Stimulated activated CD4-positive, alpha-beta T cell treated with anti-CD3 and anti-CD28 coated beads, Interleukin-4, amount 100 ng/mL, for 24 hours (primary cell): ENCODE results near the gene STARD10.

Experiments used
- DNase-seq: peaks from one replicate; pipeline ENCODE4 v3.0.0-alpha.2; 2020

STARD10 gene

GRCh38 chr11:72760539-72761405 lies 33.1 kb downstream of the STARD10 start:
- DNase-seq: no peak

- no peak for DNase-seq
Measured at GRCh38 chr11:72759468-72759985, 34.3 kb downstream of the STARD10 start.

- no peak for DNase-seq
Measured at GRCh38 chr11:72758690-72759389, 35.0 kb downstream of the STARD10 start.

- DNase-seq: no peak
Measured at GRCh38 chr11:72758304-72758689, 35.5 kb downstream of the STARD10 start.

- DNase-seq: no peak
Measured at GRCh38 chr11:72755713-72756285, 38.0 kb downstream of the STARD10 start.

GRCh38 chr11:72754544-72755155 lies 39.2 kb downstream of the STARD10 start:
- DNase-seq: no peak

- no peak for DNase-seq
Measured at GRCh38 chr11:72754149-72754543, 39.7 kb downstream of the STARD10 start.

- no peak for DNase-seq
Measured at GRCh38 chr11:72753341-72754148, 40.3 kb downstream of the STARD10 start.

GRCh38 chr11:72752088-72752914 lies 41.5 kb downstream of the STARD10 start, which contains the start of gene ARAP1:
TSS of gene ARAP1 (minus strand) at chr11:72752408. CDS start at chr11:72727128, 25,280 bp downstream.
- DNase-seq: peak; percentile 73

- no peak for DNase-seq
Measured at GRCh38 chr11:72751116-72752087, 42.4 kb downstream of the STARD10 start.

GRCh38 chr11:72750556-72751115 lies 43.2 kb downstream of the STARD10 start:
- no peak for DNase-seq

- no peak for DNase-seq
Measured at GRCh38 chr11:72750086-72750485, 43.8 kb downstream of the STARD10 start.

GRCh38 chr11:72747289-72747855 lies 46.5 kb downstream of the STARD10 start:
- DNase-seq: no peak

GRCh38 chr11:72746821-72747220 lies 47.0 kb downstream of the STARD10 start:
- no peak for DNase-seq

- DNase-seq: no peak
Measured at GRCh38 chr11:72745925-72746550, 47.8 kb downstream of the STARD10 start.

- no peak for DNase-seq
Measured at GRCh38 chr11:72745511-72745910, 48.3 kb downstream of the STARD10 start.

GRCh38 chr11:72744474-72744873 lies 49.4 kb downstream of the STARD10 start:
- no peak for DNase-seq

GRCh38 chr11:72743321-72744221 lies 50.3 kb downstream of the STARD10 start:
- DNase-seq: no peak
